Osteocyte (in vitro differentiated cells): Measurements from ENCODE around the gene TREML4. TPM values are rescaled to one million over a fixed set of nuclear protein-coding genes. Genes with fewer than 3 reads are reported as not detected.

Experiments
- DNase-seq: peaks from one replicate; pipeline ENCODE4 v3.0.0; 2021; ENCODE audit warnings: mixed read lengths; ENCODE audit not compliant: unreplicated experiment; ENCODE audit errors: extremely low spot score
- H3K27ac Mint-ChIP-seq: one replicate; pipeline ENCODE4 v1.8.0; 2021; ENCODE audit warnings: mild to moderate bottlenecking, mixed read lengths; ENCODE audit not compliant: unreplicated experiment
- H3K27me3 Mint-ChIP-seq: one replicate; pipeline ENCODE4 v1.8.0; 2021; ENCODE audit warnings: mixed read lengths; ENCODE audit not compliant: unreplicated experiment
- H3K36me3 Mint-ChIP-seq: one replicate; pipeline ENCODE4 v1.8.0; 2021; ENCODE audit warnings: mixed read lengths; ENCODE audit not compliant: unreplicated experiment
- H3K4me1 Mint-ChIP-seq: one replicate; pipeline ENCODE4 v1.8.0; 2021; ENCODE audit warnings: mixed read lengths; ENCODE audit not compliant: unreplicated experiment
- H3K4me3 Mint-ChIP-seq: one replicate; pipeline ENCODE4 v1.8.0; 2021; ENCODE audit warnings: mild to moderate bottlenecking, moderate library complexity, mixed read lengths; ENCODE audit not compliant: unreplicated experiment
- H3K9me3 Mint-ChIP-seq: one replicate; pipeline ENCODE4 v1.8.0; 2021; ENCODE audit warnings: mixed read lengths; ENCODE audit not compliant: unreplicated experiment
- CTCF ChIP-seq: fragments of 200-600 bp; sonication (generic); IDR thresholded peaks from 2 replicates; pipeline ENCODE4 v1.5.0; 2021; ENCODE audit warnings: antibody characterized with exemption, mild to moderate bottlenecking, moderate library complexity
- total RNA-seq: library from RNA; stranded (reverse); gene quantifications from 2 replicates; pipeline ENCODE4 v1.2.1, GENCODE V29; 2021

Gene TREML4
- total RNA-seq, 1 donor from 2014 or later: not detected

GRCh38 chr6:41252401-41253169, 24.4 kb downstream of the TREML4 start:
- peaks cover 33% of the 10 kb centered on the region for H3K27me3 Mint-ChIP-seq
- no peak for DNase-seq
- H3K27ac Mint-ChIP-seq: no peak overlapping the region
- peaks cover 19% of the 10 kb centered on the region for H3K4me1 Mint-ChIP-seq
- no peak overlapping the region for H3K4me3 Mint-ChIP-seq
- no peak for TF ChIP-seq CTCF
- no peaks in the 10 kb centered on the region for H3K36me3 Mint-ChIP-seq
- no peaks in the 10 kb centered on the region for H3K9me3 Mint-ChIP-seq

GRCh38 chr6:41255110-41255509, 27.0 kb downstream of the TREML4 start:
- H3K4me1 Mint-ChIP-seq: peaks cover 36% of the 10 kb centered on the region
- DNase-seq: no peak
- peaks cover 5% of the 10 kb centered on the region for H3K9me3 Mint-ChIP-seq
- H3K27ac Mint-ChIP-seq: no peak overlapping the region
- H3K27me3 Mint-ChIP-seq: peaks cover 20% of the 10 kb centered on the region
- no peak for TF ChIP-seq CTCF
- no peaks in the 10 kb centered on the region for H3K36me3 Mint-ChIP-seq
- H3K4me3 Mint-ChIP-seq: no peak overlapping the region

GRCh38 chr6:41255638-41256246, 27.6 kb downstream of the TREML4 start:
- Mint-ChIP-seq H3K36me3 (no peaks in the 10 kb centered on the region), H3K9me3 (peaks cover 5% of the 10 kb centered on the region)
- TF ChIP-seq CTCF: no peak

GRCh38 chr6:41256383-41256782, 28.2 kb downstream of the TREML4 start:
- H3K27ac Mint-ChIP-seq: peak overlapping the region; percentile 56
- H3K36me3 Mint-ChIP-seq: no peaks in the 10 kb centered on the region
- H3K4me1 Mint-ChIP-seq: peaks cover 36% of the 10 kb centered on the region
- H3K27me3 Mint-ChIP-seq: peaks cover 16% of the 10 kb centered on the region
- H3K4me3 Mint-ChIP-seq: no peak overlapping the region
- no peak for DNase-seq
- TF ChIP-seq CTCF: no peak
- peaks cover 10% of the 10 kb centered on the region for H3K9me3 Mint-ChIP-seq

More at GRCh38 chr6:41255638-41256246, 27.6 kb downstream of the TREML4 start:
- Mint-ChIP-seq H3K27ac (no peak overlapping the region), H3K4me3 (no peak overlapping the region), H3K27me3 (peaks cover 16% of the 10 kb centered on the region), H3K4me1 (peaks cover 36% of the 10 kb centered on the region)
- DNase-seq: peak; percentile 67
